ENCODE results near the gene TSPAN5. TPM values are rescaled to one million over a fixed set of nuclear protein-coding genes. Genes with fewer than 3 reads are reported as not detected.

The TSPAN5 gene
- total RNA-seq, 1 donor = 2.9 TPM

- H3K27me3 ChIP-seq (ENCODE audit: insufficient read depth, low read length) = no peaks in the 10 kb centered on the region
- H3K9me3 ChIP-seq (ENCODE audit: low read depth, low read length) = no peaks in the 10 kb centered on the region
- no peaks in the 10 kb centered on the region for H3K4me1 ChIP-seq (ENCODE audit: insufficient read depth, low read length)
- no peak overlapping the region for H3K4me3 ChIP-seq (ENCODE audit: low read length)
Observed at GRCh38 chr4:98430708-98431403, 227.6 kb downstream of the TSPAN5 start.

GRCh38 chr4:98423009-98423408 is 235.4 kb downstream of the TSPAN5 start:
- no peaks in the 10 kb centered on the region for H3K9me3 ChIP-seq (ENCODE audit: low read depth, low read length)
- H3K4me3 ChIP-seq (ENCODE audit: low read length) = no peak overlapping the region
- H3K27me3 ChIP-seq (ENCODE audit: insufficient read depth, low read length) = no peaks in the 10 kb centered on the region
- H3K4me1 ChIP-seq (ENCODE audit: insufficient read depth, low read length) = no peaks in the 10 kb centered on the region

DNA sequence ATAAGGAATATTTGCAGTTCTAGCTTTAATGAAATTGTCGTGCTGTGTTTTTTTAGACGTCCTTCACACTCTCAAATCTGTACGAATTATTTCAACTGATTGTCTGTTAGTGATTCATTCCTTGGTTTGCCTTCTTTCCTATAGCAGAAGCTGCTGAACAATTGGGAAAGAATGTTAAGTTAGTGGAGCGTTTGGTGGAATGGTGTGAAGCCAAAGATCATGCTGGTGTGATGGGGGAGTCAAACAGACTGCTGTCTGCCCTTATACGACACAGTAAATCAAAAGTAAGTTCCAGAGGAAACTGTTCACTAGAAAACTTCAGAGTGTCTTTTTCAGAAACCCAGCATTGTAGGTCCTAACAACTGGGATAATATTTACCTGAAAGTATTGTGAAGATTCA is 237.3 kb downstream of the TSPAN5 start:
- Histone ChIP-seq H3K27me3 (ENCODE audit: insufficient read depth, low read length) (no peaks in the 10 kb centered on the region), H3K9me3 (ENCODE audit: low read depth, low read length) (no peaks in the 10 kb centered on the region), H3K4me1 (ENCODE audit: insufficient read depth, low read length) (no peaks in the 10 kb centered on the region), H3K4me3 (ENCODE audit: low read length) (no peak overlapping the region)

Measured in mononuclear cell (primary cell).